GM21786 (cell line): Measurements from ENCODE around the gene IL16.
"Not testable (repeated sequence)": the region's sequence is repeated elsewhere in the genome, so short reads cannot be mapped to it uniquely, and the experiment has no call there.

ENCODE experiments used
- ATAC-seq: cut with Tn5 transposase; IDR thresholded peaks from one replicate; pipeline ENCODE4 v1.9.1; 2021; ENCODE audit not compliant: unreplicated experiment

The IL16 gene

DNA sequence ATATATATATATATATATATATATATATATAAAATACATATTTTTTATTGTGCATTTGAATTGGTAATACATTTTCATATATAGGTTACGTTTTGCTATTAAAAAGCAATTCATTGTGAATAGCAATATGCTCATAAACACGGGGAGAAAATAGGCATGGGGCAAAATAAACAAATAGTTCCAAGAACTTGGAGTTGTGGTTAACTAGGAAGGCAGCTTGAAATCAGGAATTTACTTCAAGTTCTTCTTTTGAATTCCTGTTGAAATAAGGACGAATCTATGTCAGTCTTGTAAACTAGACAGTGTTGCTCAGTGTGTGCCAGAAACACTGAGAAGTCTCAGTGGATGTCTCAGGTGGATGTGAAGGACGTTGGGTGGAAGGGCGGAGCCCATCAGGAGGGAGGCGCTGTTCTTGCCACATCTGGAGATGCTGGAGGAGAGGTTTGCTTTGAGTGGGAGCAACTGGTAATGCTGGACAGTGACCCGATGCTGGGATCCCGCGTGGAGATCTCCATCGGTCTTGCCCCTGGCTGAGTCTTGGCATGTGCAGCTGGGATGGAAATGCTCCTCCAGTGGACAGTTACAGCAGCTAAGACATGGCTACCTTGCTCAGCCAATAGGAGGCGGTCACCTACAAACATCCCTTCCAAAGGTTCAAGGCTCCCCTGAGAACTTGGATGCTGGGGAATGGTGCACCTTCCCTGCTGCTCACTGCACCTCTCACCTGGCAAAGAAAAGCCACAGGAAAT, 2.5 kb downstream of the IL16 start:
- ATAC-seq, result no peak

DNA sequence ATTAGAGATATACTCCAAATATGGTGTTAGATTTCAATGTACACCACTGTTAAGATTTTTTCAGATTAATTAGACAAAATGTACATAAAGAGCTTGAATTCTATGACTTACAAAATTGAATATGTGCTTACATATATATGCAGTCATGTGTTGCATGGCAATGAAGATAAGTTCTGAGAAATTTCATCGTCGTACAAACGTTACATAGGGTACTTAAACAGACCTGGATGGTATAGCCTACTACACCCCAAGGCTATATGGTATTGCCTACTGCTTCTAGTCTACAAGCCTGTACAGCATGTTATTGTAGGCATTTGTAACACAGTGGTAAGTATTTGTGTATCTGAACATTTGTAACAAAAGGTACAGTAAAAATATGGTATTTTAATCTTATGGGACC, 9.3 kb downstream of the IL16 start:
- ATAC-seq, result no peak

DNA sequence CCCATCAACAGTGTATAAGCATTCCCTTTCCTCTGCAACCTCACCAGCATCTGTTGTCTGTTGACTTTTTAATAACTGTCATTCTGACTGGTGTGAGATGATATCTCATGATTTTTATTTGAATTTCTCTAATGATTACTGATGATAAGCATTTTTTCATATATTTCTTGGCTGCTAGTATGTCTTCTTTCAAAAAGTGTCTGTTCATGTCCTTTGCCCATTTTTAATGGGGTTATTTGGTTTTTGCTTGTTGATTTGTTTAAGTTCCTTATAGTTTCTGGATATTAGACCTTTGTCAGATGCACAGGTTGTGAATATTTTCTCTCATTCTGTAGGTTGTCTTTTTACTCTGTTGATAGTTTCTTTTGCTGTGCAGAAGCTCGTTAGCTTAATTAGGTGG, 11.3 kb downstream of the IL16 start:
- not testable (repeated sequence) for ATAC-seq

DNA sequence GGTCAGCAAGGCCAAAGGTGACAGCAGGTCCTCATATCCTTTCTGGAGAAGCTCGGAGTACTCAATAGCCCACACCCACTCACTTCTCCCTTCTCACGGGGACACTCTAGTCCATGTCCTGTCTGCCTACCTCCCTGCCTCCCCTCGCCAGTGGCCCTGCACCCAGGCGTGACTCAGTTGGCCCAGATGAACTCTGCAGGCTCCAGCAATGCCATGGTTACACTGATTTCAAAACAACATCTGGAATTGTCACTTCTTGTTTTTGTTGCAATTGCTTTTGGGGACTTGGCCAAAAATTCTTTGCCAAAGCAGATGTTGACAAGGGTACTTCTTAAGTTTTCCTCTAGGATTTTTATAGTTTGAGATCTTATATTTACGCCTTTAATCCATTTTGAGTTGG, 13.0 kb downstream of the IL16 start:
- ATAC-seq, result no peak

DNA sequence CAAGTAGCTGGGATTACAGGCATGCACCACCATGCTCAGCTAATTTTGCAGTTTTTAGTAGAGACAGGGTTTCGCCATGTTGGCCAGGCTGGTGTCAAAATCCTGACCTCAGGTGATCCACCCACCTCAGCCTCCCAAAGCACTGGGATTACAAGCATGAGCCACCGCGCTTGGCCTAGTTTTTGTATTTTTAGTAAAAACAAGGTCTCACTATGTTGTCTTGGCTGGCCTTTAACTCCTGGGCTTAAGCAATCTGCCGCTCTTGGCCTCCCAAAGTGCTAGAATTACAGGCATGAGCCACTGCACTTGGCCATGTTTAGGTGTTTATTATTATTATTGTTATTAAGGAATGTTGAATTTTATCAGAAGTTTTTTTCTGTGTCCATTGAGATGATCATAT, 14.7 kb downstream of the IL16 start:
- no peak for ATAC-seq

DNA sequence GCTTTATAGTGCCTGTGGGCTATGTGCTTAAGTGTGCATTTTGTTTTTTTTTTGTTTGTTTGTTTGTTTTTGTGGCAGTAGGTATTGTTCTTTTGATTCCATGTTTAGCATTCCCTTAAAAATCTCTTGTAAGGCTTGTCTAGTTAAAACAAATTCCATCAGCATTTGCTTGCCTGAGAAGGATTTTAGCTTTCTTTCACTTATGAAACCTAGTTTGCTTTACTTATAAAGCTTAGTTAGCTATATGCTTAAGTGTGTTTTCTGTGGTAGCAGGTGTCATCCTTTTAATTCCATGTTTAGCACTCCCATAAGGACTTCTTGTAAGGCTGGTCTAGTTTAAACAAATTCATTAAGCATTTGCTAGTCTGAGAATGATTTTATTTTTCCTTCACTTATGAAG, 17.3 kb downstream of the IL16 start:
- ATAC-seq, result no peak

DNA sequence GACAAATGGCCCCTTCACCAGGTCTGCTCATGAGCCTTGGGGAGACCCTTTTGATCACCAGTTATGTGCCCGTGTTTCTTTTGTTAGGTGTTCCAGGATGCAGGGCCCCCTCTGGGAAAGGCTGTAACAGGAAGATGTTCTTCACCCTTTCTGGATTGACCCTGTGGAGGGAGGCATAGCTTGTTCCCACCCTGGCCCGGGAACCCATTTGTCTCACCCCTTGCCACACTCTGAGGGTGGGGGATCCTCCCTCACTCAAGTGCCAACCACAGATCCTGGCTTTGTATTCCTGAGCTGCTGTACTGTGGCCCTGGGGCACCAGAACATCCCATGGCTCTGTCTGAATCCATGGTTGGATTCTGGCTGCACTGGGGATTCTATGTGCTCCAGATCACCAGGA, 18.9 kb downstream of the IL16 start:
- ATAC-seq, result no peak

DNA sequence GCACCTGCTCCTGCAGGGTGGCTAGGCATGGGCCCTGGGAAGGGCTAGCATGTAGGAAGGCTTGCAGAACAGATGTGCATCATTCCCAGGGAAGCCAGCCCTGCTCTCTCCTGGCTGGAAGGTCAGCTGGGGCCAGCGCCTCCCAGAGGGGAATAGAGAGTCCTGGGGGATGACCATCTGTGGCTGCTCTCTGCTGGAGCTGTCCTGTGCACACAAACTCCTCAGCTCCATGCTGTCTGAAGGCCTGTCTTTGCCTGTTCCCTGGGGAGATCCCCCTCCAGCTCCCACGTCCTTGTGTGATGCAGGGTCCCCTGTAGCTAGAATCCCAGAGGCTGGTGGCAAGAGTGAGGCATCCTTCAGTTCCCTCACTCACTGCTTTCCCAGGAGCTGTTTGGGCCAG, 19.3 kb downstream of the IL16 start:
- no peak for ATAC-seq

DNA sequence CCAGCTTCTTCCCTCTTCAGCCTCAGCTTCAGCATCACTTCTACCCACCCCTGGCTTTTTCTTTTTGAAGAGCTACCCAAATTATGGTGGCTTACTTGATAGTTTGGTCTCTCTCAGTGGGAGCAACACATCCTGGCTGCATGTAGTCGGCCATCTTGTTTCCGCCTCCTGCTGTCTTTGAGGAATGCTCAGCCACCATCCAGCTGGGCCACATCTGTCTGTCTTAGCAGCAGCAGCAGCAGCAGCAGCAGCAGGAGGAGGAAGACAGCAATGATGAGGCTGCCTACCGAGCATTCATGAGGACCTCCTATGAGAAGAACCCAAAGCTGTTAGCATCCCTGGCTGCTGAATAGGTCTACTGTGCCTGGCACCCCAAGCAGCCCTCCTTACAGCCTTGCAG, 19.7 kb downstream of the IL16 start:
- no peak for ATAC-seq

DNA sequence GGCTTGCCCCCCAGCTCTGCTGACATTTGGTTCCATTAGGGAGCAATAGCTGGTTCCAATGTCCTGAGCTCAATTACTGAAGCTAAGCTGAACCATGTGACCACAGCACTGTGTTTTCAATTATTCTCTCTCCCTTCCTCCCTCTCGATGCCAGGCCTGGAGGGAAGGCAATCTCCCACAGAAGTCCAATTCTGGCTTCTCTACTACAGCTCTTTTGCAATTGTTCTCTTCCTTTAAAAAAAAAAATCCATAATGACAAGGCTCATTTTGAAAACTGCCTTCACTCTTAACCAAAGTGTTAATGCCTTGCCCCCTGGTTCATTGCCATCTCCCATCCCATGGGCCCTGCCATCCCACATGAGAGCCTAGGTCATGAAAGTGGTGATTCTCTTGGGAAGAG, 24.8 kb downstream of the IL16 start:
- no peak for ATAC-seq

DNA sequence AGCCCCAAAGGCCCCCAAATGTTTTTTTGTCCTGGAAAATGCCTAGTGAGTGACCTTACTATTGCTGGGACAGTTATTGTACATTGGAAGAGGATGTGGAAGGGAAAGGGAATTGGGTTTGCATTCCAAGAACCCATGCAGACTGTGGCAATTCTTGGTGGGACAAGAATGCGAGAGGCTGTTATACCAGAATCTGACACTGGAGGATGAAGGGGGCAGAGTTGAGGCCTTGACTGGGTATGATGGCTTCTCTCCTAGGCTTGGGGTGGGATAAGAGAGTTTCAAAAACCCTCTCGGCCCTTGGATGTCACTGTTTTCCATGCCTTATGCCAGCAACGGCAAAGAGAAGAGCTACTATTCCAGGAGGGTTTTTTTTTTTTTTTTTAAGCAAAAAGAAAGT, 25.3 kb downstream of the IL16 start:
- no peak for ATAC-seq

DNA sequence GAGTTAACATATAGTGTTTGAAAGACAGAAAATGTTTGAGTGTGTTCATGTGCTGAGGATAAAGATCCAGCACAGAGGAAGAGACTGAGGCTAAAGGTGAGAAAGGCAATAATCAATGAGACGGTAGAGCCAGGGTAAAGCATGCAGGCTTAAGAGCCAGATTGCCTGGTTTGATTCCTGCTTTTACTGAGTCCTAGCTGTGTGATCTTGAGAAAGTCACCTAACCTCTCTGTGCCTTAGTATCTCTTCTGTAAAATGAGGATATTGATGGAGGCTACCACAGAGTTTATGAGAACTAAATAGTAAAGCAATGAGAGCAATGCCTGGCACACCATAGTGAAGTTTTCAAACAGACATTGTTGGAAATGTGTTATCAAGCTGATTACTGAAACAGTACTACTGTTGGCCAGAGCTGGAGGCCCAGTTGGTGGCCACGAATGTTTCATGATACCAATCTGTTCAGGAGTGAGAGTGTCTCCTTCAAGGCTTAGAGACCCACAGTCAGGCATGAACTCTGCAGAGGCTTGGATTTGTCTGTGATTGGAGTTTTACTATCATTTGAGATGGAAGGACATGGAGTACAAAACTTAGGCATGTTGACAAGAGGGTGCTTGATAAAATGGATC, 26.8 kb downstream of the IL16 start:
- ATAC-seq, result no peak

DNA sequence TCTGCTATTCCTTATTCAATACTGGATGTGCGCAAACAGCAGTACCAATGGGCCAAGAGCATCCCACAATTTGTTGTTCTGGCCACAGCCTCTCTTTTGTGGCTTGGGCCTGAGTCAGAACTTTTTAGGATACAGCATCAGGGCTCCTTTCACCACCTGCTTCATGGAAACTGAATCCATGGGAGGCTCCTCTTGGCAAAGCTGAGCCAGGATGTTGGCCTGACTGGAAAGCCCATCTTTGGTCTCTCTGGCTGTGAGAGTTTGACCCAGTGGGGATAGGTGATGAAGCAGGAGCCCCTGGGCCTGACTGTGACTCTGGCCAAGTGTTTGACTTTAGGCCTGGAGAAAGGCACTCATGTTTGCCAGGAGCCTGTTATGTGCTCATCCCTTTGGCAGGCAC, 27.6 kb downstream of the IL16 start:
- ATAC-seq, result no peak

DNA sequence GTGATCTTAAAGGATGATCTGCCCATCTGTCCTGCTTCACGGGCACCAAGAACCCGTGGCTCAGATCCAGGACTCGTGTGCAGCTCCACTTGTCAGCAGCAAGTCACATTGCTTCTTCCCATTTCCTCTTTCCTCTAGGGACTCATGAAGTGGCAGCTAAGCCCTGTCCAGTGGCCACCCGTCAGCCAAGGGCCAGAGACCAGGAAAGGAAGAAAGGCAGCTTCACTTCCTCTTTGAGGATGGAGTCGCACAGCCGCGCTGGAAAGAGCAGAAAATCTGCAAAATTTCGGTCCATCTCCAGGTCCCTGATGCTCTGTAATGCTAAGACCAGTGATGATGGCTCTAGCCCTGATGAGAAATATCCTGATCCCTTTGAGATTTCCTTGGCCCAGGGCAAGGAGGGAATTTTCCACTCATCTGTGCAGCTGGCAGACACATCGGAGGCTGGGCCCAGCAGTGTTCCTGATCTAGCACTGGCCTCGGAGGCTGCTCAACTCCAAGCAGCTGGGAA, 28.5 kb downstream of the IL16 start:
- no peak for ATAC-seq

DNA sequence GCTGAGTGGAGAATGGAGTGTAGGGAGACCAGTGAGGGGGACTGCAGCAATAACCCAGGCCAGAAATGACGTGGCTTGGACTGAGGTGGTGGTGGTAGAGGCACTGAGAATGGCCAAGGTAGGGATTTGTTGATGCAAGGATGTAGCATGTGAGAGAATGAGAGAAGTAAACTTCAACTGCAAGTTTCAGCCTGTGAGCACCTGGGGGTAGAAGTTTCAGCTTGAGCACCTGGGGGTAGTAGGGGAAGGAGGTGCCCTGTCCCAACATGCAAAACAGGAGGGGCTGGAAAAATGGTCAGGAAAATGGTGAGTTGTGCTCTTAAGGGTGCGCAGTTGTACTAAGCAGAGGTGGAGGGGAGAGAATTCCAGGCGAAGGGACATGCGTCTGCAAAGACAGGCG, 31.0 kb downstream of the IL16 start:
- ATAC-seq, result no peak

DNA sequence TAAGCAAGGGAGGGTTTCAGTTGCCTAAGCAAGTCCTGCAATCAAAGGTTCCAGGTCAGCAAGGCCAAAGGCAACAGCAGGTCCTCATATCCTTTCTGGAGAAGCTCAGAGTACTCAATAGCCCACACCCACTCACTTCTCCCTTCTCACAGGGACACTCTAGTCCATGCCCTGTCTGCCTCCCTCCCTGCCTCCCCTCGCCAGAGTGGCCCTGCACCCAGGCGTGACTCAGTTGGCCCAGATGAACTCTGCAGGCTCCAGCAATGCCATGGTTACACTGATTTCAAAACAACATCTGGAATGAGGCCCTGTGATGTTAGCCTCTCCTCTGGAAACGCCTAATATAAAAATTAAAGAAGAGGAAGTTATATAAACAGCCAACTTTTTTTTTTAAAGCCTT, 32.9 kb downstream of the IL16 start:
- ATAC-seq, result no peak

DNA sequence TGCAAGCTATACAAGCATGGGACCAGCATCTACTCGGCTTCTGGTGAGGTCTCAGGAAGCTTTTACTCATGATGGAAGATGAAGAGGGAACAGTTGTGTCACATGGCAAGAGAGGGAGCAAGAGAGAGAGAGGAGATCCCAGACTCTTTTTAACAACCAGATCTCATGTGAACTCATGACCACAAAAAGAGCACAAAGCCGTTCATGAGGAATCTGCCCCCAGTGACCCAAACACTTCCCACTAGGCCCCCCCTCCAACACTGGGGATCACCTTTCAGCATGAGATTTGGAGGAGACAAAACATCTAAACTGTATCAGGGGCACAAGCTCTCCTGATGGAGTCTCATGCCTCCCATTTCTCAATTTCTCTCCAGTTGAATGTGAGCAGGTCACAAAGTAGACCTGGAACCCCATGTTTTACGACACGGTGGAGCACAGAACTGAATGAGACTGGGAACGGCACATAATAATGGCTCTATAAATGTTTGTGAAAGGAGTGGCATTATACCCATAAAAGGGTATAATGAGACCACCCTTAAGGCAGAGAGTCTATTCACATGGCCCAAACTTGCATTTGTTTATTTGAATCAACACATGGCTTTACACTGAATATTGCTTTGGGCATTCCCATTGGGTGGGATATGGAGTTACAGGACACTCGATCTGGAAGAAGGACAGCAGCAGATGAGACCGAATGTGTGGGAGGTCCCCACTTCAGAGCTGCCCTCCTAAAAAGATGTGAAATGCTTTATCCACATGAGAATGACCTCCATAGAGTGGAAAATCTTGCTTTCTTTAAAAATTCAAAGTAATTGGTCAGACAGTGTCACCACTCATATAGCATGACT, 38.8 kb downstream of the IL16 start:
- no peak for ATAC-seq

DNA sequence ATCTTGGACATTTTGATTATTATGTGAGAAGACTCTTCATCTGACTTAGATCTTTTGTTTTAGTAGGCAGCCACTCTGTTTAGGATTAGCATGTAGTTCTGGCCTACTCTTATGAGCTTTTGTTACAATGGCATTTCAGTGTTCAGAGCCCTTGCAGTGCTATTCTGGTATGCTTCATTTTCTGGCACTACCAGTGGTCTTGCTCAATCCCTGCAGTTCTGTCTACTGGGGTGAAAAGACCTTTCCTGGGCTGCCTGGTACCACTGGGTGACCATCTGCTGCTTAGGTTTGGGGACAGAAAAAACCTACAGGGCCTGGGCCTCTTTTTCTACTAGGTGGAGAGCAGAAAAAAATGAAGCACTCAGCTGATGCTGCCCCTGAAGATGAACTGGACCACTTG, 42.5 kb downstream of the IL16 start:
- ATAC-seq, result no peak

DNA sequence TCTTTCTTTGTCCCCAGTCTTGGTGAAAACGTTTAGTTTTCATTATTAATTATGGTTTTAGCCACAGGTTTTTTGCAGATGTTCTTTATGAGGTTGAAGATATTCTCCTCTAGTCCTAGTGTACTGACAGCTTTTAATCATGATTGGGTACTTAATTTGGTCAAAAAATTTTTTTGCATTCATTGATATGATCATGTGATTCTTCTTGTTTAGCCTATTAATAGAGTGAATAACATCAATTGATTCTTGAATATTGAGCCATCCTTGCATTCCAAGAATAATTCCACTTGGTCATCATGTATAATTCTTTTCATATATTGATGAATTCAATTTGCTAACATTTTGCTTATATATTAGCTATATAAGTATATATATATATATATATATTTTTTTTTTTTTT, 46.1 kb downstream of the IL16 start:
- no peak for ATAC-seq

DNA sequence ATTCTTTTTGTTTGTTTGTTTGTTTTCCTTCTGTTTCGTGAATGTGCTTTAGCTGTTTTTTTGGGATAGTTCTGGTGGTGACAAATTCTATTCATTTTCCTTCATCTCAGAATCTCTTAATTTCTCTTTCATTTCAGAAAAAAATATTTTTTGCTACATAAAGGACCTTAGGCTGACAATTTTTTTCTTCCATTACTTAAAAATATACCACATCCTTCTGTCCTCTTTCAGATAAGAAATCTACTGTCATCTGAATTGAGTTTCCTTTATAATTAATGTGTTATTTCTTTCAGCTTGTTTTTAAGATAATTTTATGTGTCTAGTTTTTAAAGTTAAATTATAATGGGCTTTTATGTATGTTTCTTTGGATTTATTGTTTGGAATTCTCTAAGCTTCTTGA, 47.6 kb downstream of the IL16 start:
- no peak for ATAC-seq

DNA sequence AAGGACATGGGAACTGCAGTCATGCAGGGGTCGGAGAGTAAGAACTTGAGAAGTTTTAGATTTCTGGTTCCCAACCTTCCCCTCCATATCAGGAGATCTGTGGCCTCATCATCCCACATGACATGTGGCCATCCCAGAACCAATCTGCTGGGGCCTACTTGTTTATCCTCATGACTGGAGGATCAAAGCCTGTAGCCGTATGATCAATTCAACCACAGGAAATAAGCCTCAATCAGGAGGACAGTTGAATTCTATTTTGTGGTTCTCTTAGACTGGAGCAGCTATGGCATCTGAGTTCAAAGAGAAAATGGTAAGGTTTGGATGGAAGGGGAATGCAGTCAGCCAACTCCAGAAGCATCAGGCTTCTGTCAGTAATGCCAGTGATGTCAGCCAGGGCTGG, 57.2 kb downstream of the IL16 start:
- ATAC-seq, result no peak
